Activated gamma-delta T cell (primary cell): ENCODE measurements around the gene RPL39L.
A peak's percentile ranks its signal among the peaks of the same experiment; 100 is the strongest.
"Not testable (repeated sequence)": the region's sequence is repeated elsewhere in the genome, so short reads cannot be mapped to it uniquely, and the experiment has no call there.

Source experiments
- DNase-seq: peaks from one replicate; lab custom pipeline; 2025; lab: John Stamatoyannopoulos, UW
- total RNA-seq, 2 donors: gene quantifications; one replicate each; lab custom pipeline; 2026; lab: John Stamatoyannopoulos, UW

RPL39L gene
- 0.61 to 1.9 reads per million in 2 donors for total RNA-seq

- peak; percentile 86 for DNase-seq
Measured at GRCh38 chr3:187139126-187139894, at the start of gene RPL39L. Gene RPL39L, minus strand, starts transcription at chr3:187139496. Its CDS starts 18,196 bp downstream, at chr3:187121300.

GRCh38 chr3:187188931-187189330 is 49.6 kb upstream of the RPL39L start:
- no peak for DNase-seq

GRCh38 chr3:187186801-187187421 is 47.6 kb upstream of the RPL39L start:
- no peak for DNase-seq

- no peak for DNase-seq
Measured at GRCh38 chr3:187186375-187186774, 47.1 kb upstream of the RPL39L start.

GRCh38 chr3:187185759-187186158 is 46.5 kb upstream of the RPL39L start:
- no peak for DNase-seq

- no peak for DNase-seq
Measured at GRCh38 chr3:187183903-187184302, 44.6 kb upstream of the RPL39L start.

GRCh38 chr3:187183210-187183862 is 44.0 kb upstream of the RPL39L start:
- DNase-seq = no peak

GRCh38 chr3:187181454-187182170 is 42.3 kb upstream of the RPL39L start:
- no peak for DNase-seq

- DNase-seq = no peak
Measured at GRCh38 chr3:187172929-187173328, 33.6 kb upstream of the RPL39L start.

GRCh38 chr3:187170911-187171310 is 31.6 kb upstream of the RPL39L start:
- DNase-seq = not testable (repeated sequence)

GRCh38 chr3:187169231-187169960 is 30.1 kb upstream of the RPL39L start:
- no peak for DNase-seq

GRCh38 chr3:187167777-187168176 is 28.5 kb upstream of the RPL39L start:
- DNase-seq = no peak

- DNase-seq = no peak
Measured at GRCh38 chr3:187166750-187167149, 27.5 kb upstream of the RPL39L start.

GRCh38 chr3:187165144-187165543 is 25.8 kb upstream of the RPL39L start:
- no peak for DNase-seq

GRCh38 chr3:187162265-187162953 is 23.1 kb upstream of the RPL39L start:
- no peak for DNase-seq

GRCh38 chr3:187161556-187161955 is 22.3 kb upstream of the RPL39L start:
- no peak for DNase-seq

- no peak for DNase-seq
Measured at GRCh38 chr3:187150599-187150998, 11.3 kb upstream of the RPL39L start.

- DNase-seq = no peak
Measured at GRCh38 chr3:187150186-187150585, 10.9 kb upstream of the RPL39L start.

- DNase-seq = no peak
Measured at GRCh38 chr3:187146389-187146788, 7.1 kb upstream of the RPL39L start.

GRCh38 chr3:187145149-187145895 is 6.0 kb upstream of the RPL39L start:
- no peak for DNase-seq
